Camera-type eye (tissue), 1 donor: Measurements from ENCODE around the gene EMC9. TPM values are rescaled to one million over a fixed set of nuclear protein-coding genes. Genes with fewer than 3 reads are reported as not detected.

ENCODE experiments used
- total RNA-seq: library from RNA; depleted of rRNA; stranded (reverse); fragments of >200 nt; gene quantifications from one replicate; pipeline ENCODE4 v1.2.3, GENCODE V29; 2014

Gene EMC9, protein sequence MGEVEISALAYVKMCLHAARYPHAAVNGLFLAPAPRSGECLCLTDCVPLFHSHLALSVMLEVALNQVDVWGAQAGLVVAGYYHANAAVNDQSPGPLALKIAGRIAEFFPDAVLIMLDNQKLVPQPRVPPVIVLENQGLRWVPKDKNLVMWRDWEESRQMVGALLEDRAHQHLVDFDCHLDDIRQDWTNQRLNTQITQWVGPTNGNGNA
- 15.1 TPM for total RNA-seq

GRCh38 chr14:24141097-24141880, at the start of gene EMC9:
Gene EMC9 (minus strand): TSS chr14:24141591. CDS start chr14:24141304, 287 bp downstream.

DNA sequence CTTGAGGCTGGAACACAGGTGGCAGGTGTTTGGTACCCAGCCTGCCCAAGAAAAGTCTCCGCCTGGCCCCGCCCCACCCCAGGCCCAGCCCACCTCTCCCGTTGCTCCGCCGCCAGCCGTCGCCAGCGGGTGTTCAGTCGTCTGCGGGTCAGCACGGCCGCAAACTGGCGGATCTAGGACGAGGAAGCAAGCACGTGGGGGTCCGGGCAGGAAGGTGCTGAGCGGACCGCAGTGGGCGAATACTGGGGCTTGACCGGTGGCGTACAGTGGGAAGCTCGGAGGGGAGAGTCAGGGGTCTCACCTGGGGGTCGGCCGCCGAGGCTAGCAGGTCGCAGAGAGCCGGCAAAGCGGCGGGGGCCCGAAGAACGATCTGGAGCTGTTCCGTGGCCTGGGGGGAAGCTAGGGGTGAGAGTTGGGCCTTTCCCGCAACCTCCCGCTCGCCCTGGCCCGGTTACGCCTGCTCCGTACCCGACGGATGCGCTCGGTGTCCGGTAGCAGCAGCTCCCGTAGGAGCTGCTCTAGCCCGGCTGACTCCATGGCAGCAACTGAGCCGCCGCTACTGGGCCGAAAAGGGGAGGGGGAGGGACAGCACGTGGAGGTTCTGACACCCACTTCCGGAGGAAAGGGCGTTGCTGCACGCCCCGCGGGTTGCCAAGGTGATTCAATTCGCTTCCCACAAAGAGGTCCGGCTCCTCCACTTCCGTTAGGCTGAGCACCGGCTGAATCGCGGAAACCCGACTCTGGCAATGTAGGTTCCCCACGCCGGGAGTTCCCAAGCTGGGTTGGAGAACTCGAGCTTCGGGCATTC, 47.1 kb upstream of the EMC9 start, which contains the start of gene IPO4:
Gene IPO4, minus strand, starts transcription at position 566 of the 808 bp plus-strand sequence. Its CDS starts 29 bp downstream, at position 537.

DNA sequence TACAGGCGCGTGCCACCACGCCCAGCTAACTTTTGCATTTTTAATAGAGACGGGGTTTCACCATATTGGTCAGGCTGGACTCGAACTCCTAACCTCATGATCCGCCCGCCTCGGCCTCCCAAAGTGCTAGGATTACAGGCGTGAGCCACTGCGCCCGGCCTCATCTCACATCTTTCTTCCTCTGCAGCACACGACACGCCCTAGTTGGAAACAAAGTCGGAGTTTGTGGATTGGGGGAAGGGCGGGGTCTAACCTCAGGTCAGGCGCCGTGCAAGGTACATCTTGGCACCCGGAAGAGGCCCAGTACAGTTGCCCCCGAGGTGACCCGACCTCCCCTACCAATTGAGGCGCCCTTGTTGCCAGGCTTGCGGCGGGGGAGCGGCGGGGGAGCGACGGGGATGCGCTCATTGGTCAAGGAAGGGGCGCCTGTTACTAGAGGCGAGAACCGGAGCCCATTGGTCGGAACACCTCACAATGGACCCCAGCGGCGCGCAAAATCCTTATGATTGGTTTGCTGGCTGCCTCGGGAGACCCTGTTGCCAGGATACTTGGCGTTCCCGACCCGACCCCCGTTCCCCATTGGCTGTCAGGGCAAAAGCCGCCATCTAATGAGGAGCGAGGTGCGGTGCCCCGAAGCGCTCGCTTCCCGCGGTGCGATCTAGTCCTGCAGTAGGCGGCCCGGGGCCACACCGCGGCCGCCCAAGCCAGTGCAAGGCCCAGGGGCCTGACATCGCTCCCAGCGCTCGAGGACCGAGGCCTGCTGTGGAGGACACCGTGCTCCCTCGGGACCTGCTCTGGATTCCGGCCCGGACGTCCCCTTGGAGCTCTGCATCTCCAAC, 30.2 kb upstream of the EMC9 start, which contains the start of gene REC8:
Gene REC8, plus strand, starts transcription at position 659 of the 839 bp plus-strand sequence. CDS start 473 bp downstream, outside the sequence.

GRCh38 chr14:24160850-24161804, 19.7 kb upstream of the EMC9 start, which contains the start of gene IRF9:
Gene IRF9 (plus strand): TSS chr14:24161265. CDS start chr14:24162145, 880 bp downstream.

GRCh38 chr14:24146978-24147760, 5.8 kb upstream of the EMC9 start, which contains the start of gene RNF31:
Gene RNF31 (plus strand): TSS chr14:24147498. CDS start chr14:24147699, 201 bp downstream.

GRCh38 chr14:24146453-24146977, 5.1 kb upstream of the EMC9 start, which contains the start of gene PSME2:
Gene PSME2 (minus strand): TSS chr14:24146610. CDS start chr14:24146581, 29 bp downstream.

GRCh38 chr14:24135834-24136683, 5.3 kb downstream of the EMC9 start, which contains the start of gene PSME1:
Gene PSME1 (plus strand): TSS chr14:24136194. CDS start chr14:24136263, 69 bp downstream.

GRCh38 chr14:24130380-24130716, 11.0 kb downstream of the EMC9 start, which contains the start of gene FITM1:
Gene FITM1 (plus strand): TSS chr14:24130659. CDS start chr14:24131564, 905 bp downstream.

DNA sequence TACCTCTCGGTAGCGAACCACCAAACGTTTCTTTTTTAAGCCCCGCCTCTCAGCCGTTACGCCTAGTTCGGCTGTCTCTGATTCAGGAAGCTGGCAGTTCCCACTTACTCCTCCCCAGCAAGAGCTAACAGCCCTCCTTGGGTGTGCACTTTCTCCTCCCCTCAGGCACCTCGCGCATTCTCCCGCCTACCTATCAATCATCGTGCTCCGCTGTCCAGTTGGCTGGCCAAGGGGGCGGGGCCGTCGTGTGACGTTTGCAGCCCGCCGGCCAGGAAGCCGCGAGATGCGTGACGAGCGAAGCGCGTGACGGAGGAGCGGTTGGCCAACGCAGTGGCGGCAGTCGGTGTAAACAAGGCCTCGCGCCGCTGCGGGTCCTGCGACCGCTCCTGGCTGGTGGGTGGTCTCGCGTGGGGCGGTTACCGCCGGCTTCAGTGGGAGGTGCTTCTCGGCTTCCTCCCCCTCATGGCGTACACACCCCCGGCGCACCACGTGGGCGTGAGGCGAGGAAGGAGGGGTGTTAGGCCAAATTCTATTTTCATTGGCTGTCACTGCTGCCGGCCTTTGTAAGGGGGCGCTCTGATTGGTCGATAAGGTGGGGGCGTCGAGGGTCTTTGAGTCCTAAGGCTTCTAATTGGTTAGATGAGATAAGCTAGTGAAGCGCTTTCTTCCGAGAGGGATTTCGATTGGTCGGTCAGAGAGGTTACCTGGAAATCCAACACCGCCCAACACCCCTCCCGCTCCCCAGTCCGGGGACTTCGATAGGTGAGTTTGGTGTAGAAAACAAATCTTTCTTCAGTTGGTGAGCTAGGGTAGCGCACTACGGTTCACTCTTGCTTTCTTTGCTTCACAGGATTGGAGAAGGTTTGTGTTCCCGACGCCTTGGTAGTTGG, 26.6 kb downstream of the EMC9 start, which contains the start of the genes DCAF11 and NRL:
Gene DCAF11, plus strand, starts transcription at position 246 of the 890 bp plus-strand sequence. CDS start 818 bp downstream, outside the sequence.
Gene NRL, minus strand, starts transcription at position 418 of the 890 bp plus-strand sequence. CDS start 32,101 bp downstream, outside the sequence.

DNA sequence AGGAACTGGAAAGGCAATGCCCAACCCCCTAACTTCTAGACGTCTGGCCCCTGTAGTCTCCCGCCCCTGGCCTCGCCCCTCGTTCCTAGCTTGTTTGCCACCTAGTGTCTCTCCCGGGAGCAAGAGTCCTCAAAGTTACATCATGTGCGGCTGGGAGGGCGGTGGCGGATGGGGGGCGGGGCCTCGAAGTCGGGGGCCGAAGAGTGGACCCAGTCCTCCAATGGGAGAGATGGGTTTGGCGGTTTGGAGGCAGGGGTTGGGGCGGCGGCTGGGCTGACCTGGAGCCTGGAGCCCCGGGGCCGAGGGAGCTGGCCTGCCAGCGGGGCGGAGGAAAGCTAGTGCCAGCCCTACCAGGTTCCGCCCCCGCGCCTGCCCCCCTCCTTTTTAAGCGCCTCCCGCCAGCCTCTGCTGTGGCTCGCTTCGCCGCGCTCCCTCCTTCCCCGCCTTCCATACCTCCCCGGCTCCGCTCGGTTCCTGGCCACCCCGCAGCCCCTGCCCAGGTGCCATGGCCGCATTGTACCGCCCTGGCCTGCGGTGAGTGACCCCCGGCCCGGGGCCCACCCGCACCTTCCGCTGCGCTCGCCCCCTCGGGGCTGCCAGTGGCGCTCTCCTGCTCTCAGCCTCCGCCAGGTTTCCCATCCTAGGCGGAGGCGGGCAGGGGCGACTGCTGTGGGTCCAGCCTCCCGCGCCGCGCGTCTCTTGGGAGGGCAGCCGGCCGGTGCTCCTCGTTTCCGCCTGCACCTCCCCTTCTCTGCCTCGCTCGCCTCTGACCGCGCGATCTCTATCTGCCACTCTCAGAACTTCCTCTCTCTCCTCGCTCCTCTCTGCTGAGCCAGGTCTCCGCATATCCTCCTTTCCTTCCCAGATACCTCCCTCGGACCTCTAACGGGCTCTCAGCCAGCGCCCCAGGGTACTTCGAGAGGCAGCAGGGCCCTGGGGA, 47.2 kb downstream of the EMC9 start, which contains the start of gene PCK2:
Gene PCK2, plus strand, starts transcription at position 411 of the 940 bp plus-strand sequence. Its CDS starts 95 bp downstream, at position 506.

Other genes with a start within 250 kb of the EMC9 start
- gene DHRS4, start 187.8 kb downstream of the EMC9 start, total RNA-seq = 13.3 TPM
- 7.7 TPM for gene DHRS4L2, start 152.7 kb downstream of the EMC9 start, total RNA-seq
- gene CARMIL3, start 89.6 kb downstream of the EMC9 start, total RNA-seq = 7.8 TPM
- gene CPNE6, start 70.0 kb downstream of the EMC9 start, total RNA-seq = 5.9 TPM
- 11.2 TPM for gene PCK2, start 47.3 kb downstream of the EMC9 start, total RNA-seq
- gene DCAF11, start 26.8 kb downstream of the EMC9 start, total RNA-seq = 67.2 TPM
- gene NRL, start 26.6 kb downstream of the EMC9 start, total RNA-seq = 394 TPM
- gene FITM1, start 10.9 kb downstream of the EMC9 start, total RNA-seq = 11.4 TPM
- 58.5 TPM for gene PSME1, start 5.4 kb downstream of the EMC9 start, total RNA-seq
- 28.6 TPM for gene PSME2, start 5.0 kb upstream of the EMC9 start, total RNA-seq
- gene RNF31, start 5.9 kb upstream of the EMC9 start, total RNA-seq = 72.5 TPM
- 35.1 TPM for gene IRF9, start 19.7 kb upstream of the EMC9 start, total RNA-seq
- 22.4 TPM for gene REC8, start 30.5 kb upstream of the EMC9 start, total RNA-seq
- gene IPO4, start 47.2 kb upstream of the EMC9 start, total RNA-seq = 19.1 TPM
- 58.9 TPM for gene TM9SF1, start 53.9 kb upstream of the EMC9 start, total RNA-seq
- gene TSSK4, start 64.1 kb upstream of the EMC9 start, total RNA-seq = not detected
- gene CHMP4A, start 71.9 kb upstream of the EMC9 start, total RNA-seq = 53.5 TPM
- gene MDP1, start 74.5 kb upstream of the EMC9 start, total RNA-seq = 20.5 TPM
- gene NEDD8, start 90.8 kb upstream of the EMC9 start, total RNA-seq = 61.8 TPM
- 62.6 TPM for gene GMPR2, start 91.3 kb upstream of the EMC9 start, total RNA-seq
- gene TINF2, start 101.0 kb upstream of the EMC9 start, total RNA-seq = 44.8 TPM
- 6.2 TPM for gene TGM1, start 121.6 kb upstream of the EMC9 start, total RNA-seq
- gene RABGGTA, start 130.0 kb upstream of the EMC9 start, total RNA-seq = 26.6 TPM
- 19.4 TPM for gene DHRS1, start 158.2 kb upstream of the EMC9 start, total RNA-seq
- 21.8 TPM for gene NOP9, start 158.3 kb upstream of the EMC9 start, total RNA-seq
- gene CIDEB, start 166.4 kb upstream of the EMC9 start, total RNA-seq = 17.5 TPM
- gene LTB4R2, start 168.5 kb upstream of the EMC9 start, total RNA-seq = 6.9 TPM
- 2.7 TPM for gene LTB4R, start 169.9 kb upstream of the EMC9 start, total RNA-seq
- gene ADCY4, start 193.5 kb upstream of the EMC9 start, total RNA-seq = 13.0 TPM
- gene RIPK3, start 198.4 kb upstream of the EMC9 start, total RNA-seq = 4.4 TPM
- 67.8 TPM for gene NFATC4, start 226.6 kb upstream of the EMC9 start, total RNA-seq